Measurements from ENCODE around the gene FOXL3. TPM values are rescaled to one million over a fixed set of nuclear protein-coding genes. Genes with fewer than 3 reads are reported as not detected.
"Not testable (repeated sequence)": the region's sequence is repeated elsewhere in the genome, so short reads cannot be mapped to it uniquely, and the experiment has no call there.

Gene FOXL3
- total RNA-seq, 1 donor from 2014 or later, result not detected

GRCh38 chr7:263483-264351, 26.3 kb upstream of the FOXL3 start:
- H3K27ac ChIP-seq, result peak overlapping the region; percentile 49
- peak; percentile 8 for ATAC-seq
- peaks cover 25% of the 10 kb centered on the region for H3K36me3 ChIP-seq
- H3K4me1 ChIP-seq; H3K4me3 ChIP-seq; intact Hi-C loops (cut with DNase I); H3K27me3 ChIP-seq; H3K9me3 ChIP-seq: not testable (repeated sequence)
- DNase-seq, result peak; percentile 88
- TF ChIP-seq, protein P1, sequence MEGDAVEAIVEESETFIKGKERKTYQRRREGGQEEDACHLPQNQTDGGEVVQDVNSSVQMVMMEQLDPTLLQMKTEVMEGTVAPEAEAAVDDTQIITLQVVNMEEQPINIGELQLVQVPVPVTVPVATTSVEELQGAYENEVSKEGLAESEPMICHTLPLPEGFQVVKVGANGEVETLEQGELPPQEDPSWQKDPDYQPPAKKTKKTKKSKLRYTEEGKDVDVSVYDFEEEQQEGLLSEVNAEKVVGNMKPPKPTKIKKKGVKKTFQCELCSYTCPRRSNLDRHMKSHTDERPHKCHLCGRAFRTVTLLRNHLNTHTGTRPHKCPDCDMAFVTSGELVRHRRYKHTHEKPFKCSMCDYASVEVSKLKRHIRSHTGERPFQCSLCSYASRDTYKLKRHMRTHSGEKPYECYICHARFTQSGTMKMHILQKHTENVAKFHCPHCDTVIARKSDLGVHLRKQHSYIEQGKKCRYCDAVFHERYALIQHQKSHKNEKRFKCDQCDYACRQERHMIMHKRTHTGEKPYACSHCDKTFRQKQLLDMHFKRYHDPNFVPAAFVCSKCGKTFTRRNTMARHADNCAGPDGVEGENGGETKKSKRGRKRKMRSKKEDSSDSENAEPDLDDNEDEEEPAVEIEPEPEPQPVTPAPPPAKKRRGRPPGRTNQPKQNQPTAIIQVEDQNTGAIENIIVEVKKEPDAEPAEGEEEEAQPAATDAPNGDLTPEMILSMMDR (IDR thresholded peaks at IDR 0.05), result peak; percentile 67

DNA sequence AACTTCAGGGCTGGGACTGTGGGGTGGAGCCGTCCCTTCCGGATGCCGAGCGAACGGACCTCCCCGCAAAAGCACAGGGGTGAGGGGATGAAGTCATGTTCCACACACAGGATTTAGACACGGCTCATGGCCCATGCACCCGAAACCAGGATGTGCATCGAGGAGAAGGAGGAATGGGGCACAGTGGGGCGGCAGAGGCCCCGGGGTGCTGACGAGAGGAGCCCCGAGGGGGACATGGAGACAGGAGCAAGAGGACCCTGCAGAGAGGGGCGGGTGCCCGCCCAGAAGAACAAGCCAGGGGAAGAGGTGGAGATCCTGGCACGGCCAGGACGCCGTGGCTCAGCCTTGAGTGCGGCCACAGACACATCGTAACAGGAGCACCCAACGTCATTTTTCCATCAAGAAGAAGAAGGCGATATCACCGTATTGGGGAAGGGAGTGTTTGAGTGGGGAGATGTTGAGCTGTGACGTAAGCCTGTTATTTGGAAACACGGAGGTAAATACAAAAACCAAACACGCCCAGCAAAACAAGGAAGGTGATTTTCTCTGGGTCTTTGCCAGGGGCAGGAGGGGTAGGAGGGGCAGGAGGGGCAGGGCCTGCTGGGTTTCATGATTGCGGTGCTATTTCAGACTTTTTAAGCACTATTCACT, 25.3 kb upstream of the FOXL3 start:
- DNase-seq (no peak), ATAC-seq (peak; percentile 54)
- intact Hi-C loops (cut with DNase I), result no loop called here
- peak overlapping the region; percentile 49 for H3K27ac ChIP-seq
- peaks cover 4% of the 10 kb centered on the region for H3K4me1 ChIP-seq
- no peaks in the 10 kb centered on the region for H3K9me3 ChIP-seq
- H3K27me3 ChIP-seq, result no peaks in the 10 kb centered on the region
- H3K4me3 ChIP-seq, result no peak overlapping the region
- peaks cover 16% of the 10 kb centered on the region for H3K36me3 ChIP-seq
- TF ChIP-seq, protein P1 (IDR thresholded peaks at IDR 0.05), result no peak

DNA sequence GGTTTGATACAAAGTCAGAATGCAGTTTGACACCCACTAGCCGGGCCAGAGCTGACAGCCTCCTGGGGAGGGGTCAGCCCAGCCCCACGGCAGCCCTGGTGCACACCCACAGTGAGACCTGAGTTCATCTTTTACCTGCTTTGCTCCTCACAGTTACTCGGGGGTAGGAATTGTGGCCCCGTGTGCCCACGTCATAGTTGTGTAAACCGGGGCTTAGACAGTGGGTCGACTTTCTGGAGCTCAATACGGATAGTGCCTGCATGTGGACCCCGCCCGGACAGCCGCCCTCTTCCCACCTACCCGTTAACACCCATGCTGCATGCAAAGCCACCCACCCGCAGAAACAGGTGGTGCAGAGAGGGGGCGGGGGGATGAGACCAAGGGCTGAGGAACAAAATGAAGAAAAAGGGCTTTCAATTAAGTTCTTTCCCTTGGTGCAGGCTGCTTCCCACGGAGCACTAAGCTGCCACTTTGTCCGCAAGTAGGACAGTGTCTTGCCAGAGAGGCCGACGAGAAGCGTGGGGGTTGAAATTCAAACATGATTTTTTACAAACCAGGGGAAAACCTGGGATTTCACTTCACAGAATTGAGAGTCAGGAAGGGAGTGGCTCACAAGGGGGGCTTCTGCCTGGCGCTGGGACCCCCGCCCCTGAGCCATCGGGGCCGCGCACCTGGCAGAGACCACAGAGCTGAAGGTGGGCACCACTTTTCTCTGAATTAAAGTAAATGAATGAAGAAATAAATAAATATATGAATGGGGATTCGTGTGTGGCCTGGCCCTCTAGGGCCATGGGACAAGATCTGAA, 24.6 kb upstream of the FOXL3 start:
- H3K27me3 ChIP-seq, result no peaks in the 10 kb centered on the region
- DNase-seq (no peak), ATAC-seq (no peak)
- no peak overlapping the region for H3K4me3 ChIP-seq
- TF ChIP-seq, protein P1 (IDR thresholded peaks at IDR 0.05), result no peak
- H3K27ac ChIP-seq, result no peak overlapping the region
- H3K4me1 ChIP-seq, result peaks cover 4% of the 10 kb centered on the region
- H3K36me3 ChIP-seq, result peaks cover 8% of the 10 kb centered on the region
- no peaks in the 10 kb centered on the region for H3K9me3 ChIP-seq
- intact Hi-C loops (cut with DNase I), result no loop called here

GRCh38 chr7:265998-266850, 23.7 kb upstream of the FOXL3 start:
- no peaks in the 10 kb centered on the region for H3K9me3 ChIP-seq
- TF ChIP-seq, protein P1 (IDR thresholded peaks at IDR 0.05), result no peak
- peaks cover under 1% of the 10 kb centered on the region for H3K36me3 ChIP-seq
- no peaks in the 10 kb centered on the region for H3K27me3 ChIP-seq
- DNase-seq, result no peak
- H3K4me3 ChIP-seq, result no peak overlapping the region
- H3K4me1 ChIP-seq, result peaks cover 4% of the 10 kb centered on the region
- intact Hi-C loops (cut with DNase I), result no loop called here
- H3K27ac ChIP-seq, result no peak overlapping the region
- ATAC-seq, result no peak
